GM19467 (cell line): Measurements from ENCODE around the gene NTM.

Experiments
- ATAC-seq: cut with Tn5 transposase; IDR thresholded peaks from one replicate; pipeline ENCODE4 v1.9.1; 2021; ENCODE audit warnings: mild to moderate bottlenecking, moderate library complexity; ENCODE audit not compliant: unreplicated experiment

NTM gene

GRCh38 chr11:132158696-132159095 is 788.3 kb downstream of the NTM start:
- ATAC-seq = no peak

GRCh38 chr11:132161403-132162078 is 791.1 kb downstream of the NTM start:
- no peak for ATAC-seq

- no peak for ATAC-seq
These were observed 798.0 kb downstream of the NTM start for GRCh38 chr11:132168344-132168981.

- ATAC-seq = no peak
These were observed 800.6 kb downstream of the NTM start for GRCh38 chr11:132171031-132171430.

GRCh38 chr11:132174362-132175255 is 804.2 kb downstream of the NTM start:
- no peak for ATAC-seq

GRCh38 chr11:132177106-132177505 is 806.7 kb downstream of the NTM start:
- no peak for ATAC-seq

- no peak for ATAC-seq
These were observed 813.7 kb downstream of the NTM start for GRCh38 chr11:132184079-132184478.

GRCh38 chr11:132185726-132186592 is 815.5 kb downstream of the NTM start:
- ATAC-seq = no peak

- no peak for ATAC-seq
These were observed 816.3 kb downstream of the NTM start for GRCh38 chr11:132186699-132187098.

- no peak for ATAC-seq
These were observed 817.0 kb downstream of the NTM start for GRCh38 chr11:132187386-132187785.

- ATAC-seq = no peak
These were observed 817.4 kb downstream of the NTM start for GRCh38 chr11:132187814-132188213.

- no peak for ATAC-seq
These were observed 826.5 kb downstream of the NTM start for GRCh38 chr11:132196928-132197327.

- no peak for ATAC-seq
These were observed 830.0 kb downstream of the NTM start for GRCh38 chr11:132200353-132200936.

GRCh38 chr11:132202621-132203020 is 832.2 kb downstream of the NTM start:
- no peak for ATAC-seq

- no peak for ATAC-seq
These were observed 834.6 kb downstream of the NTM start for GRCh38 chr11:132205006-132205405.

GRCh38 chr11:132205496-132205895 is 835.1 kb downstream of the NTM start:
- no peak for ATAC-seq

GRCh38 chr11:132206993-132207392 is 836.6 kb downstream of the NTM start:
- ATAC-seq = no peak

GRCh38 chr11:132208477-132209055 is 838.2 kb downstream of the NTM start:
- ATAC-seq = no peak

- ATAC-seq = no peak
These were observed 841.1 kb downstream of the NTM start for GRCh38 chr11:132211479-132211878.

- ATAC-seq = no peak
These were observed 847.4 kb downstream of the NTM start for GRCh38 chr11:132217856-132218255.
